ENCODE measurements around the gene EMC9. TPM values are rescaled to one million over a fixed set of nuclear protein-coding genes. Genes with fewer than 3 reads are reported as not detected.
A peak's percentile ranks its signal among the peaks of the same experiment; 100 is the strongest.

Gene EMC9
- total RNA-seq, 4 donors from 2014 or later, result 6.0 to 12.1 (median 10.9) TPM

DNA sequence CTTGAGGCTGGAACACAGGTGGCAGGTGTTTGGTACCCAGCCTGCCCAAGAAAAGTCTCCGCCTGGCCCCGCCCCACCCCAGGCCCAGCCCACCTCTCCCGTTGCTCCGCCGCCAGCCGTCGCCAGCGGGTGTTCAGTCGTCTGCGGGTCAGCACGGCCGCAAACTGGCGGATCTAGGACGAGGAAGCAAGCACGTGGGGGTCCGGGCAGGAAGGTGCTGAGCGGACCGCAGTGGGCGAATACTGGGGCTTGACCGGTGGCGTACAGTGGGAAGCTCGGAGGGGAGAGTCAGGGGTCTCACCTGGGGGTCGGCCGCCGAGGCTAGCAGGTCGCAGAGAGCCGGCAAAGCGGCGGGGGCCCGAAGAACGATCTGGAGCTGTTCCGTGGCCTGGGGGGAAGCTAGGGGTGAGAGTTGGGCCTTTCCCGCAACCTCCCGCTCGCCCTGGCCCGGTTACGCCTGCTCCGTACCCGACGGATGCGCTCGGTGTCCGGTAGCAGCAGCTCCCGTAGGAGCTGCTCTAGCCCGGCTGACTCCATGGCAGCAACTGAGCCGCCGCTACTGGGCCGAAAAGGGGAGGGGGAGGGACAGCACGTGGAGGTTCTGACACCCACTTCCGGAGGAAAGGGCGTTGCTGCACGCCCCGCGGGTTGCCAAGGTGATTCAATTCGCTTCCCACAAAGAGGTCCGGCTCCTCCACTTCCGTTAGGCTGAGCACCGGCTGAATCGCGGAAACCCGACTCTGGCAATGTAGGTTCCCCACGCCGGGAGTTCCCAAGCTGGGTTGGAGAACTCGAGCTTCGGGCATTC is 47.1 kb upstream of the EMC9 start, which contains the start of gene IPO4:
TSS of gene IPO4 (minus strand) at position 566 of the 808 bp plus-strand sequence. CDS start at position 537, 29 bp downstream.
- 1% methylated on average over 22 to 23 of the region's 65 CpGs for WGBS, 2 donors

DNA sequence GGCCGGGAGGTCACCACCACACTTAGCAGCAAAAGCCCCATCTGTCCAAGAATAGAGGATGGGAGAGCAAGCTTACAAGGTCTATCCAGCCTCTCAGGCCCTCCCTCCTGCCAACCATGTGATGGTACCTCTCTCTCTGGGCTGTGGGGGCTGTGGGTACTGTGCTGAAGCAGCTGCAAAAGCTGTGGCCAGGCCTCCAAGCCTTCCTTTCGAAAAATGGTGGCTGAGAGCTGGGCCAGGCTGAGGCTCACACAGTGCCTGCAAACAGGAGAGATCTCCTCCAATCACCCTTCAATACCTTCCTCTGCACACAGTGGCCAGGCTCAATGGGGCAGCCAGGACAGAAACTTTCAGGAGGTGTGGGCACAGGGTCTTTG is 46.1 kb upstream of the EMC9 start:
- no peak for DNase-seq
- TF ChIP-seq POLR2A (IDR thresholded peaks at IDR 0.05), result no peak
- TF ChIP-seq, protein P1, sequence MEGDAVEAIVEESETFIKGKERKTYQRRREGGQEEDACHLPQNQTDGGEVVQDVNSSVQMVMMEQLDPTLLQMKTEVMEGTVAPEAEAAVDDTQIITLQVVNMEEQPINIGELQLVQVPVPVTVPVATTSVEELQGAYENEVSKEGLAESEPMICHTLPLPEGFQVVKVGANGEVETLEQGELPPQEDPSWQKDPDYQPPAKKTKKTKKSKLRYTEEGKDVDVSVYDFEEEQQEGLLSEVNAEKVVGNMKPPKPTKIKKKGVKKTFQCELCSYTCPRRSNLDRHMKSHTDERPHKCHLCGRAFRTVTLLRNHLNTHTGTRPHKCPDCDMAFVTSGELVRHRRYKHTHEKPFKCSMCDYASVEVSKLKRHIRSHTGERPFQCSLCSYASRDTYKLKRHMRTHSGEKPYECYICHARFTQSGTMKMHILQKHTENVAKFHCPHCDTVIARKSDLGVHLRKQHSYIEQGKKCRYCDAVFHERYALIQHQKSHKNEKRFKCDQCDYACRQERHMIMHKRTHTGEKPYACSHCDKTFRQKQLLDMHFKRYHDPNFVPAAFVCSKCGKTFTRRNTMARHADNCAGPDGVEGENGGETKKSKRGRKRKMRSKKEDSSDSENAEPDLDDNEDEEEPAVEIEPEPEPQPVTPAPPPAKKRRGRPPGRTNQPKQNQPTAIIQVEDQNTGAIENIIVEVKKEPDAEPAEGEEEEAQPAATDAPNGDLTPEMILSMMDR (IDR thresholded peaks at IDR 0.05), result no peak
- 67 to 82% methylated on average over 1 to 2 of the region's 2 CpGs for WGBS, 2 donors
- peak overlapping the region in 3 of 4 donors; percentile 74 to 86 (median 82) for H3K4me3 ChIP-seq
- H3K4me1 ChIP-seq, result peaks cover 3 to 34% (median 15%) of the 10 kb centered on the region in 3 donors
- no peaks in the 10 kb centered on the region for H3K27me3 ChIP-seq
- peak overlapping the region in 2 of 4 donors; percentile 80 to 87 for H3K27ac ChIP-seq
- H3K36me3 ChIP-seq, result peaks cover 30 to 78% (median 35%) of the 10 kb centered on the region in 3 donors
- intact Hi-C loops (cut with DNase I), result no loop called here
- H3K9me3 ChIP-seq, result no peaks in the 10 kb centered on the region

More for the DNA sequence above, 47.1 kb upstream of the EMC9 start, which contains the start of gene IPO4:
- Histone ChIP-seq H3K9me3 (no peaks in the 10 kb centered on the region), H3K36me3 (peaks cover 26 to 77% (median 28%) of the 10 kb centered on the region in 3 donors), H3K4me3 (peak within 1 kb of the TSS; percentile 73 to 86 (median 78)), H3K4me1 (peaks cover 3 to 42% (median 15%) of the 10 kb centered on the region in 3 donors), H3K27ac (peak within 1 kb of the TSS; percentile 68 to 87 (median 80)), H3K27me3 (no peaks in the 10 kb centered on the region)
- intact Hi-C loops (cut with DNase I), result no loop called here
- DNase-seq, result peak; percentile 86
- TF ChIP-seq, protein P1 (IDR thresholded peaks at IDR 0.05), result peak in 2 of 6 experiments; percentile 2 to 49
- peak in 3 of 4 donors; percentile 30 to 50 (median 37) for TF ChIP-seq POLR2A (IDR thresholded peaks at IDR 0.05)

DNA sequence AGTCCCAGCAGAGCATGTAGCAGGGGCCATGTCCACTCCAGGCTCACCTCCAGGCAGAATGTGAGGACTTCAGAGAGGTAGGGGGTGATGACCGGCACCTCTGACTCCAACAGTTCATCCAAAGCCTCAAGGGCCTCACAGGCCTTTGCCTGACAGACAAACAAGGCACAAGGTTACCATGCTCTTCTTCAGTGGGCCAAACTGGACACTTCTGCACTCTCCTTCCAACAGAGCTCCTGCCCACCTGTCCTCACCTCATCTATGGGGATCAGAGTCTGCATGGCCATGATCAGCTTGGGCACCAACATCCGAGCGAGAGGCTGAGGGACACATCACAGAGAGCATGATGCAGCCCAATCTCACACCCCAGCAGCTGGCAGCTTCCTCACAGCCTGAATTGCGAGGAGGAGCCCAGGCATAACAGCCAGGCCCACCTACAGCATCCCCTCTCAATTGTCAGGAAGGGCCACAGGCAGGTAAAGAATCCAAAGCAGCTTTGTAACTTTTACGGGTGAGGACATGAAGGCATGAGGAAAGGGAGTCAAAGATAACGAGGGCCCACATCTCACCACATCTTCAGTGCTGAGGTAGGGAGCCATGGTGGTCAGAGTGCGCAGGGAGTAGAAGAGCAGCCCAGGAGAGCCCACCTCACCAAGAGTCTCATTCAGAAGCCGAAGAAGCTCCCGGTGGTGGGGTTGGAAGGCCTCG is 45.6 kb upstream of the EMC9 start:
- no peaks in the 10 kb centered on the region for H3K9me3 ChIP-seq
- no peaks in the 10 kb centered on the region for H3K27me3 ChIP-seq
- peak overlapping the region in 1 of 4 donors; percentile 86 for H3K4me3 ChIP-seq
- no peak overlapping the region for H3K27ac ChIP-seq
- DNase-seq, result no peak
- TF ChIP-seq, protein P1 (IDR thresholded peaks at IDR 0.05), result no peak
- no peak for TF ChIP-seq POLR2A (IDR thresholded peaks at IDR 0.05)
- H3K4me1 ChIP-seq, result peaks cover 3 to 29% (median 15%) of the 10 kb centered on the region in 3 donors
- WGBS, 2 donors, result 81 to 90% methylated on average over 6 to 7 of the region's 10 CpGs
- peaks cover 25 to 78% (median 39%) of the 10 kb centered on the region in 3 donors for H3K36me3 ChIP-seq
- intact Hi-C loops (cut with DNase I), result no loop called here

DNA sequence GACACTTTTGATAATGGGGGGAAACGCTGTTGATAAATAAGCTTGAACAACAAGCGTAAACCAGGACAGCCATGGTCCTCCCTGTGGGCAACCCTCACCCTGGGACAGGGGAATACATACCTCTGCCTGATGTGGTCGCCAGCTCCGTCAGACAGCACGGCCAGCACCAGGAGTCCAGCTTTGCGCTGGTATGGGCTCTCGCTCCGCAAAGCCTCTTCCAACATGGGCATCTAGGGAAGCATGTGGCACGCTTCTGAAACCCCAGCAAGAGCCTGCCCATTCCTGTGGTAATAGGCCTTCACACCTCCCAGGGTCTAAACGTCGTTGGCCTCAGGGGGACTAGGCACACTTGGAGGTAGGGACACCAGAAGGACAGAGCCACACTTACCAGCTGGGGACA is 44.4 kb upstream of the EMC9 start:
- 89% methylated on average over 9 to 11 of the region's 11 CpGs for WGBS, 2 donors
- intact Hi-C loops (cut with DNase I), result no loop called here
- Histone ChIP-seq H3K27ac (no peak overlapping the region), H3K4me1 (peaks cover 3 to 24% (median 15%) of the 10 kb centered on the region in 3 donors), H3K36me3 (peaks cover 29 to 79% (median 37%) of the 10 kb centered on the region in 3 donors), H3K4me3 (no peak overlapping the region), H3K27me3 (no peaks in the 10 kb centered on the region), H3K9me3 (no peaks in the 10 kb centered on the region)
- no peak for DNase-seq
- TF ChIP-seq POLR2A (IDR thresholded peaks at IDR 0.05), result no peak
- TF ChIP-seq, protein P1 (IDR thresholded peaks at IDR 0.05), result no peak
